Measurements from ENCODE around the gene ATF3.
"Not testable (repeated sequence)": the region's sequence is repeated elsewhere in the genome, so short reads cannot be mapped to it uniquely, and the experiment has no call there.

Gene ATF3

DNA sequence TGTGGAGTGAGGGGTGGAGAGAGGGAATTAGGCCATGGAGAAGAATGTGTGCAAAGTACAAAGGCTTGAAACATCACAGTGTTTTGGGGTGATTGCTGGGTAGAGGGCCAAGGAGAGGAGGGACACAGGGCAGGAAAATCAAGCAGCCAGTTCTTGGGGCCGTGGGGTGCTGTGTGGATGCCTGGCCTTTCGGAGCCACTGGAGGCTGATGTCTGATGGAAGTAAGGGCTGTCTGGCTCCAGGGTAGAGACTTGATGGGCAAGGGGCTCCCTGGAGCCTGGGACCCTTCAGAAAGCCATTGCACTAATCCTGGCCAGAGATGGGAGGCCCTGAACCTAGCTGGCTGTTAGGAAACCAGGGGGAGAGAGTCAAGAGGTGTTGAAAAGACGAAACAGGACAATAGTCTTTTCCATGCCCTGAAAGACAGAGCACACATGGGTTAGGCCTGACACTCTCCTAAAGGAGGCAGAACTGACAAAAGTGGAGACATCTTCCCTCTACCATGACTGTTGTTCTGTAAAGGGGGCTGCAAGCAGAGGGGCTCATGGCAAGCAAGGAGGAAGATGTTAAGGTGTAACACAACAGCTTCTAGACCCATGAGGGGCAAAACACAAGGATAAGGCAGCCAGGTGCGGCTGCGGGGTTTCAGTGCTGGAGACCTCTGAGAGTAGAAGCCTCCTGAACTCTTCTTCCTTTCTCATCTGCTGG lies 21.0 kb downstream of the ATF3 start:
- DNase-seq = no peak

DNA sequence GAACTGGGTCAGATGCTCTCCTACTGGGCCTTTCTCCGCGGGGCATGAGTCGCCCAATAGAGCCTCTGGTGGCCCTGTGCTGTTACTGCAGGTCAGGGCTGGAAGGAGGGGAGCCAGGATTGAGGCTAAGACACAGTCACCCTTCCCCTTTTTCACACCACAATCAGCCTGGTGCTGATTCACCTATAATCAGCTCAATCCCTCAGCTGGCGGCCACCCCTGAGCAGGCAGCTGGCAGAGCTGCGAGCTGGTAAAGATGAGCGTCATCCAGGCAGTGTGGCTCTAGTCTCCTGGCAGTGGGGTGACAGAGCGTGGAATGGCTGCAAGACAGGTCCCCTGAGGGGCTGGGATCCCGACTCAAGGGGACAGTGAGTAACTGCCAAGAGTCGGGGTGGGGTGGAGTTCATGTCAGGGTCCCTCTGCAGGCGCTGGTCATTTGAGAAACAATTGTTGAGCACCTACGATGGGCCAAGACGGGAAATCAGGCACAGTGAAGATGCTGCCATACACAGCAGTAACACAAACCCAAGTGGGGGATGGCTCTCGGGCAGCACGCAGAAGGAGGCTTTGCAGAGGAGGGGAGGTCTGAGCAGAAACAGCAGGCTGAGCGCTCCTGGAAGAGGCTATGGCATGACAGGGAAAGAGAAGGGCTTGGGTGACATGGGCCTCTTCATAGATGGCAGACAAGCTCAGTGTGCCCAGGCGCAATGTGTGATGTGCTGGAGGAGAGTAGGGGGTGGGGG lies 21.8 kb downstream of the ATF3 start:
- DNase-seq = peak; percentile 76

DNA sequence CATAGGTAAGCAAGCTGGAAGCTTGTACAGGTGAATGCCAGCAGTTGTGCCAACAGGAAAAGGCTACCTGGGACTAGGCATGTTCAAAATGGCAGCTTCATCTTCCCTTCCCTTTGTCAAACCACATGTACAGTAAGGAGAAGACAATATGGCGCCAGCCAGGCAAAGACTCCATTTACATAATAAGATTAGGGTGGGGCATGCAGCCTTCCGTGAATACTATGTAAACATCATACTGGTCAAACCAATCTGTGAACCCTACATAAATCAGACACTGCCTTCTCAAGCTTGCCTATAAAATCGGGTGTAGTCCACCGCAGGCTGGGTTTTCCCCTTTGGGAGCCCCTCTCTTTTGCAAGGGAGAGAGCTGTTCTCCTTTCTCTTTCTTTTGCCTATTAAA lies 24.6 kb downstream of the ATF3 start:
- peak; percentile 24 for DNase-seq

DNA sequence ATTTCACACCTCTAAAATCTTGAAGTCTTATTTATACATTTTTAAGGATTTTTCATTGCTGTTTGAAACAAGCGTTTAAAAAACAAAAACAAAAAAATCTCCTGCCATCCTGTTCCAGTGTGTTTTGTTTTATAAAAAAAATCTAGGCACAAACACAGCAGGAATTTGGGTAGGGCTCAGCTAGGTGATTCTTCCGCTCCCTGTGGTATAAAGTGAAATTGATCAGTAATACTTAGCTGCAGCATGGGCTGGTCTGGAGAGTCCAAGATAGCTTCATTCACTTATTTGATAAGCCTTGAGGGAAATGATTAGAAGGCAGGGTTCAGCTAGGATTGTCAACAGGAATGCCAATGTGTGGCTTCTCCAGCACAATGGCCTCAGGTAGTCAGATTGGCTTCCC lies 25.7 kb downstream of the ATF3 start:
- DNase-seq = no peak

DNA sequence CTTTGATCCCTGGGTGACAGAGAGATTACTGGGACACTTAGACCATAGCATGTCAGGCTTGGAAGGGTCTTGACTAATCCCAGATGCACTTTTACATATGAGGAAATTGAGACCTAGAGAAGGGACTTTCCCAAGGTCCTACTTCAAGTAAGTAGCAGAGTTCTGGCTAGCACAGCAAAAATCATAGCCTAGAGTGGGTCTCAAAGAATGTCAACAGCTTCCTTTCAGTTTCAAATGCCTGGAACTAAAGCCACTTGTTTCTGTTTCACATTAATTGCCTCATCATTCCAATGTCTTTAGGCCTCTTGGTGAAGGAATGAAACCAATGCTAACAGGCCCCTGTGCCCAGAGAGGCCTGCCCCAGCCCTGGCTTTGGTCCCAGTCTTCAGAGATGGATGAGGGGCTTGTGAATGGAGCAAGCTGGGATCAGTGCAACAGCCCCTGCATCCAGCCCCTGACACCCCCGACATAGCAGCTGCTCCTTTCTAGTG lies 26.6 kb downstream of the ATF3 start:
- DNase-seq = no peak

DNA sequence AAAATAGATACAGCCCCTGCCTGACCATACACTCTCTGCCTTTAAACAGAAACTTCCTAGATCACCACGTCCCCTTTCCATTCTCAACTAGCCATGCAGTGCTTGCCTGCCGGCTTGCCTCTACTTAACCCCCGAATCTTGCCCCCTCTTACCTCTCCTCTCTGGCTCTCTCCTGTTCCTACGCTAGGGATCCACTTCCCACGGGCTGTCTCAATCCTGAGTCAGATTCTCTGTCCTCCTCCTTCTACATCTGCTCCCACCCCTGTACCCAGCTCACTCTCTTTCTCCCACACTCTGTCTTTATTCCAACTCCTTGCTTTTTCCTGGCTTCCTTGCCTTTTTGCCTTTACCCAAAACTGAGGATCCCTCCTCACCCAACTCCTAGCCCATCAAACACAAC lies 29.3 kb downstream of the ATF3 start:
- no peak for DNase-seq

DNA sequence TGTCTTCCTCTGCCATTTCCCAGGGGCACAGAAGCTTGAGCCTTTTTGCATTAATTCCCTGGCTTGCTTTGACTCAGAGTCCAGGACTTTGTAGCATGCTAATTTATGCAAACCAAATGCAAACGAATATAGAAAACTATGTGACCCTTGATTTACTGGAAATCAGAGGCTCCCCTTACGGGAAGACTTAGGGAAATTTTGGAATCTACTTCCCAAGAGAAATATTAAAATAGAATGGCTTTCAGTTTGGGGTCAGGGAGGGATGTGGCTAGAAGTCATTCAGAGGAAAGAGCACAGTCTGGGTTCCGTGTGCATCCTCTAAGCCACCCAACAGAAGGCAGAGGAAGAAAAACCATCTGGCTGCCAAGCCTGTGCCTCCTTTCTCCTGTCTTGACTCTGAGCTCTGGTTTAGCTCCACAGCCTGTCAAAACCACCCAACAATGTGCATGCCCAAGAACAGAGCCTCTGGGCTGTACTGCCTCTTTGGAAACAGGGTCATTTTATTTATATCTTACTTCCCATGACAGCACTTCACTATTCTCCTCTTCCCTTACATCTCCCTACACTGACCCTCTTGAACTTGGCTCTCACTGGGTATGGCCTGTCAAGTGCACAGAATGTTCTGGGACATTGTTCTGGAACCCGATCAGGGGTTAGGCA lies 30.1 kb downstream of the ATF3 start:
- DNase-seq = no peak

DNA sequence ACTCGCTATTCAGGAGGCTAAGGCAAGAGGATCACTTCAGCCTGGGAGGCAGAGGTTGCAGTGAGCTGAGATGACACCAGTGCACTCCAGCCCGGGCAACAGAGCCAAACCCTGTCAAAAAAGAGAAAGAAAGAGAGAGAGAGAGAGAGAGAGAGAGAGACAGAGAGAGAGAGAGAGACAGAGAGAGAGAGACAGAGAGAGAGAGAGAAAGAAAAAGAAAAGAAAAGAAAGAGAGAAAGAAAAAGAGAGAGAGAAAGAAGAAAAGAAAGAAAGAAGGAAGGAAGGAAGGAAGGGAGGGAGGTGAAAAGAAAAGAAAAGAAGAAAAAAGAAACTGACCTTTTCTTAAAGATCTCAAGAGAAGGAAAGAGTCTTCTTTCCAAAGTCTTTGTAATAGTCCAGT lies 31.0 kb downstream of the ATF3 start:
- DNase-seq = not testable (repeated sequence)

DNA sequence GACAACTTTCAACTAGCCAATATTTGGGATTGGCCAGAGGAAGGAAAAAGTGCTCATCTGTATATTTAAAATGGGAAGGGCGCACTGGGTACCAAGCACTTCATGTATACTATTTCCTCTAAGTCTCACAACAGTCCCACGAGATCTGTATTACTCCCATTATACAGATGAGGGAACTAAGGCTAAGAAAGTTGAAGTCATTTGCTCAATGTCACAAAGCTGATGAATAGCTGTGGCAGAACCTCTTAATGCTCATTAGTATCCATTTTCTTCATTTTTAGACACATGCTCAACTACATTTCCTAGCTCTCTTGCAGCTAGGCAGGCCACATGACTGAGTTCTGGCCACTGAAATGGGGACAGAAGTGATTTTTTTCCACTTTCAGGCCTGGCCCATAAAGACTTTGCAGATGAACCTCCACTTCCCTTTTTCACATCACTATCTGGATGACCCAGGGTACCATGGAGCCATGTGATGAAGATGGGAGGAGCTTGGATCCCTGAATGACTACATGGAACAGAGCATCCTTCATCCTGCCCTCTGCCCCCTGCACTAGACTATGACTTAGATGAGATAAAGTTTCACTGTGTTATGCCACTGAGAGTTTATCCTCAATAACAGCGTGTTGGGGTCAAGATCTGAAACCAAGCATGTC lies 31.8 kb downstream of the ATF3 start:
- DNase-seq = no peak

DNA sequence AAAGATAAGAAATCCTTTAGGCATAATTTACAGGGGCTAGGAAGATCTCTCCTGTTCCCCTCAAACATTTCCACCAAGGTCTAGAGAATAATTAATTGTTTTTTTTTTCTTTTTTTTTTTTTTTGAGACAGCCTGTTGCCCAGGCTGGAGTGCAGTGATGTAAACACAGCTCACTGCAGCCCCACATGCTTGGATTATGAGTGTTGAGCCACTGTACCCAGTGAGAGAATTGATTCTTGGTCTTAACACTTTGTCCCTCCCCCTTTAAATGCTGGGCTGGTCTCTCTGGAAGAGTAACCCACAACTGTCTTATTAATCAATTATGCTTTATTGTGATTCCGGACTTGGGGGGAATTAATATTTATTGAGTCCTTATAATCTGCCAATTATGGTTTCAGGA lies 33.4 kb downstream of the ATF3 start:
- no peak for DNase-seq

DNA sequence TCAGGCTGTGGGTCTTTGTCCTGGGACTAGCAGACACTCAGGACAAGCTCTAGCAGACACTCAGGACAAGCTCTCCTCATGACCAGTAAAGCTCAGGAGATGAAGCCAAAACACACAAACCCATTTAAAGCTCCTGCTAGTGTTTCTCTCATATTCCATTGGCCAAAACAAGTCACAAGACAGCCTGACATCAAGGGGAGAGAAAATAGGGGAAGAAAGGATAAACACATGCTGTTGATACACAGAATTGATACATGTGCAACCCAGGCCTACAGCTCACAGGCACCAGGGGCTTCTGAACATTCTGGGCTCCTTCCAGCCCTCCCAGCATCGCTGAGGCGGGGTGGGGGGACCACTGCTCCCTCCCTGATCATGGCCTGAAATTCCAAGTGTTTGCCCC lies 35.3 kb downstream of the ATF3 start:
- DNase-seq = no peak

DNA sequence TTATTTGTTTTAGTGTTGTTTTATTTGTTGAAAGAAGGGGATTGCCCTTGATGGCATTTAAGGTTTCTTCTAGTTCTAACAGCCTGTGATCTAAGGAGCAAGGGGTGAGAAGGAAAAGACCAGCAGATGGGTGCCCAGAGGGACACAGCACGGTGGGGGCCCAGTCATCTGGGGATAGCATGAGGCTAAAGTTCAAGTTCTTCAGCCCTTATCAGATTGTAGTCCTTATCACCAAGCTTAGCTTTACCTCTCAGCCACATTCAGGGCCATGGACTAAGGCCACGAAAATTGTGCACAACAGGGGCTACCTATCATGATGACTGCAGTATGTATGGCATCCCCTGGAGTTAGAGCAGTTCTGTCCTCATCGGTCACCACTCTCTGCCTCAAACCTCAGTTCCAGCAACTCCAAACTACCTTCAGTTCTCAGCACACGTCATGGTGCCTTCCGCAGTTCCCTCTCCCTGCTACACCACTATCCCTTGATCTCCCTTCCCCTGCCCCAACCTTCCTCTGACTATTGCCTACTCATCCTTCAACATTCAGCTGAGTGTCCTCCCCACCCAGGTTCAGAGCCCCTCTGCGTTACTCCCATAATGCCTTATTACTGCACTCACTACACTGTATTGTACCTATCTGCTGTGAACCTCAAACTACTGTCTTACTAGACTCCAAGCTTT lies 36.4 kb downstream of the ATF3 start:
- no peak for DNase-seq

DNA sequence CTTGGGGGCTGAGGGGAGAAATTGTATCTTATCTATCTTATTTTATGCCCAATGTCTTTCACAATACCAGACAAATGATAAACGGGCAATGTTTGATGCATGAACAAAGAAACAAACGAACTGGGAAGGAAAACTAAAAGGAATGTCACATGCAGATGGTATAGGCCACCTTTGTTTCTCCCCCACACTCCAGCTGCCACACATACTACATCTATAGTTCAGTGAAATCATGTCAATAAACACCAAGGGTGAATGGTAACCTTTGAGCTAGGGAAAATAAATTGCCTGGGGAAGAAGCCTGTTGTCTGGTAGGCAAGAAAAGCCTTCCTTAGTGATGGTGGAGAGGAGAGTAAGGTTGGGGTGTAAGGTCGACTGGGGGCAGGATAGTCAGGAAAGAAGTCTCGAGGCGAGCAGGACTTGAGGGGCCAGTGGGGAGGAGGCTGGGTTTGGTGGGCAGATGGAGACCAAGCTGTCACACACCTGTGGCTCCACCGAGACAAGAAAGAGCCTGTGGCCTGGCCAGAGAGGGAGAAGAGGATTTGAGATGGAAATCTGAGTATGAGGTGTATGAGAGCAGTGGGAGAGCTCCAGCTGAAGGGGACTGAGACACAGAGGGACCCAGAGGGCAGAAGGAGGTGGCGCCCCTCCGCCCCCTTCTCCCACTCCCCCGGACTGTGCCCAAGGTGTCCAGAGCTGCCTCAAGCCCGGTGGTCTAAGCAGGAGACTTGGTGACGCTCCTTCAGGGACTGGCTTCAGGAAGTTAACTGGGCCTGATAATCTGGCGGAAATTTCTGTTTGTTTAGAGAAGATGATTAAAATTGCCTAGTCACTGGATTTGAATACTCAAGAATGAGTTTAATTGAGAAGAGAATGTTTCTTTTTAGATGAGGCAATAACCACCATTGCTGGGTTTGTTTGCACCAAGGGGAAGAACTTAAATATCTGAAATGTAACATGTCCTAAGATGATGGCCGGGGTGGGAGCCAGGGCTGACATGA lies 37.3 kb downstream of the ATF3 start:
- no peak for DNase-seq

DNA sequence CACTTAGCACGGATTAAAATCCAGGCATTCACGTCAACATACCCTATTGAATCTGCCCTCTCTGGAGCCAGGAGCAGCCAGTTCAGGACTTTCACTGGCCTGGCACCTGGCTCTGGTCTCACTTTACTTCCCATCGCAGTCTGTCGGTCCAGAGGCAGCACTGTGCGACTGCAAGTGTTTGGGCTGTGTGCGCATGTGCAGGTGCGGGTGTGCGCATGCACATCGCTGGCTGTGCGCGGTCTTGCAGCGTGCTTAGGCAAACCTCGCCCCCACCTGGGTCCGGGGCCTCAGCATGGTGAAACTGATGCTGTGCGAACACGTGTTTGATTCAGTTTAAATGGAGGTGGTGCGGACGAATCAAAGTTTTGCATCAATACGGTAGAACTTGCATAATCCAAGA lies 38.0 kb downstream of the ATF3 start:
- DNase-seq = no peak

DNA sequence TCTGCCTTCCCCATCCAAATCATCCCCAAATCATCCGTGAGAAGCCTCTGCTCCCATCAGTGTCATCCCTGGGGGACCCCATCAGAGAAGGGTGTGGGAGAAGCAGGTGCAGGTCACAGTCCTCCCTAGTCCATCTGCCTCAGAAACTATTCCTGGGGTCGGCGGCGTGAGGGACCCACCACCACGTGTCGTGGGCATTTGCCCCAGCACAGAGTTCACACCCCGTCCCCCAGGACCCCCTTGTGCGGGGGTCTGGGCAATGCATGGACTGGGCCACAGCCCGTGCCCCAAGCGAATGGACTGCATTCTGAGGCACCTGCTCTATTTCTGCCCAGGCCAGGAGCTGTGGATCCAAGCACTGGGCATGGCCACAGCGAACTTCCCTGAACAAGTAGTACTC lies 38.4 kb downstream of the ATF3 start:
- no peak for DNase-seq

DNA sequence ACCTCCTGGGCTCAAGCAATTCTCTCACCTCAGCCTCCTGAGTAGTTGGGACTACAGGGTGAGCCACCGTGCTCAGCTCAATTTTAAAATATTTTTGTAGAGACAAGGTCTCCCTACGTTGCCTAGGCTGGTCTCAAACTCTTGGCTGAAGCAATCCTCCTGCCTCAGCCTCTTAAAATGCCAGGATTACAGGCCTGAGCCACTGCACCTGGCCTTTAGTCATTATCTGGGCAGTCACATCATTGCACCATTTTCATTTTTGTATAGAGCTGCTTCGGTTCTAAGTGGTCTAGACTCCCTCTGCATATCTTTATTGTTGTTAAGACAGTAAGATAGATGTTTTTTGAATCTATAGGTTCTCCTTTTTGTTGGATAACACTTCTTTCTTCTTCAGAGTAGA lies 39.9 kb downstream of the ATF3 start:
- DNase-seq = no peak

DNA sequence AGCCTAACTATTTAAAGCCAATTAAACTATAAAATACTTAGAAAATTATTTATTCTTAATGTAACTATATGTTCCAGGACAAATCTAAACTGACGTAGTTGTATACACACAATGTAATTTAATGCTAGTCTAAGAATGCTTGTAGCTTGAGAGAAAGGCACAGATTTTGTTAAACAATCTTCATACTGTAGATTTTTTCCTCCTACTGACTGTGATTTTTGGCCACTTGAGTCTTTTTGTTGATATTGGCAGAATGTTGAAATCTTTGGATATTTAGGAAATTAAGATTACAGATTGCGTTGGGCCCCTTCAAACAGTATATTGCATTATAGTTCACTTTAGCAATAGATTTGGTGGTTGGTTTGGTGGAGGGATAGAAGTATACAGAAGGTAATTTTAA lies 40.5 kb downstream of the ATF3 start:
- DNase-seq = no peak

DNA sequence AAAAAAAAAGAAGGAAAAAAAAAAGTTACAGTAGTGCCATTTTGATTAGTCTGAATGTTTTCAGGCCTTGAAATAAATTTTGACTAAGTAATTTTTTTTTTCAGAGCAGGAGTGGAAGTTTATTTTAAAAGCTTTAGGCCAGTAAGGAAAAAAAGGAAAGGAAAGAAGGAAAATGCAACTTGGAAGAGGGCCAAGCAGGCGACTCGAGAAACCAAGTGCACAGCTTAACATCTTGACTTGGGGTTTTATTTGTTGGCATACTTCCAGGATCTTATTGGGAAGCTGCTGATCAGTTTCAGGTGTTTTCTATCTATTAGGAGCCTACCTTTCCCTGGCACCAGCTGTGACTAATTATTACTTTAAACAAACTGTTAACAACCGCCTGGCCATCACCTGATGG lies 41.7 kb downstream of the ATF3 start:
- no peak for DNase-seq

DNA sequence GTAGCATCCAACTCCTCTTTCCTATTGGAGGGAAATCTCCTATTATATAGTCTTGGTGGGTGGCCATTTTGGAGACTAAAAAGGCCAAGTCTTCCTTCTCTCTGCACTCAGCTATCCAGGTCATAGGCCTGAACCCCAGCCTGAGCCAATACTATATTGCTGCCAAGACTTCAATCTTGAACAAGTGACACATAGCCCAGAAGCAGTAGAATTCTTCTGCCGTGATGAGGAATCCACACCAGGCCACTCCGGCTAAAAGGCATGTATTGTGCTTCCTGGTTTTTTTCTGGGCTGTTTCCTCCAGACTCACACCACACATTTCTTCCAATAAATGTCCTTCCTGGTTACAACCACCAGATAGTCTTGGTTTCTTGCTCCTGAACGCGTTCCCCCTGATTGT lies 43.0 kb downstream of the ATF3 start:
- no peak for DNase-seq

DNA sequence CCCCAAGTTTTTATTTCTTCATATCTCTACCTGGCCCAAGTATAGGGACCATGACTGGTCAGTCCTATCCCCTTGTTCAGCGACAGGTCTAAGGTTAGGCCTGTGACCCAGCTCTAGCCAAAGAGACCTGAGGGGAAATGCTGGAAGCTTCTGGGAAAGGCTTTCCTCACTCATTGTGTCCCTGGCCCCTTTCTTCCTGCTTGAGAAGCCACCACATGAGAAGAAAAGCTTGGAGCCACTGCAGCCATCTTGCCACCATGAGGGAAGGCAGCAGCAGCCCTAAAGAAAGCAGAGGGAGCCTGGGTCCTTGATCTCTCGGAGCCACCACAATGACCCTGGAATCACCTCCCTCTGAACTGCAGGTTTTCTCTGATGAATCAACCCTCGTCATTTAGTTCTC lies 43.4 kb downstream of the ATF3 start:
- DNase-seq = no peak

DNA sequence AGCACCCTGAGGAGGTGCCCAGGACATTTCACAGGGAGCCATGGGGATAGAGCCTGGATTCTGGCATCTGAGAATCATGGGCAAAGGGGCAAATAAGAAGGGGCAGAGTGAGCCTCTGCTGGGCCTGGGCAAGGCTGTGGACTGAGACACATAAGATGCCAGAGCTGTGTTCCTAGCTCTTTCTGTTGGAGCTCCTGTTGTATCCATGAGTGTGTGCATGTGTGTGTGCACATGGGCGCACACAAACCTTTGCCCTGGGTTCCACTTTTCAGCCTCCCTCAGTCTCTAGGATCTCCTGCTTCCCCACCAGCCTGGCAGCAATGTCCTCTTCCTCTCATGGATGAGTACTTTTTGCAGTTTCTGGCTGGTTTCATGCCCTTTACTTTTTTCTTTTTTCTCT lies 44.0 kb downstream of the ATF3 start:
- no peak for DNase-seq
